ENCODE data around the gene TPO. TPM values are rescaled to one million over a fixed set of nuclear protein-coding genes. Genes with fewer than 3 reads are reported as not detected.

TPO gene
- total RNA-seq, 2 donors from 2014 or later = not detected

GRCh38 chr2:1415501-1415900 is 2.2 kb downstream of the TPO start:
- TF ChIP-seq CTCF (conservative IDR thresholded peaks at IDR 0.05) = no peak
- DNase-seq = peak; percentile 35
- H3K9me3 Mint-ChIP-seq = no peaks in the 10 kb centered on the region
- H3K9ac ChIP-seq (ENCODE audit: extremely low read depth, low read length, poor library complexity, severe bottlenecking) = no peak overlapping the region
- H3K27ac ChIP-seq (ENCODE audit: low read depth, low read length) = no peak overlapping the region
- H3K36me3 Mint-ChIP-seq (ENCODE audit: low read depth) = no peaks in the 10 kb centered on the region
- no peaks in the 10 kb centered on the region for H3K27me3 ChIP-seq (ENCODE audit: control insufficient read depth, insufficient read depth, low read length, poor library complexity, severe bottlenecking)
- H3K27ac Mint-ChIP-seq = peak overlapping the region; percentile 55
- no peak overlapping the region for H3K4me3 Mint-ChIP-seq
- 82 to 86% methylated on average over 4 to 6 of the region's 6 CpGs for WGBS, 2 experiments (ENCODE audit: insufficient coverage in 1 of 2, insufficient read length in 1 of 2)
- H3K4me3 ChIP-seq (ENCODE audit: low read length) = no peak overlapping the region
- peaks cover 4% of the 10 kb centered on the region for H3K27me3 Mint-ChIP-seq (ENCODE audit: insufficient read depth)
- no peaks in the 10 kb centered on the region for H3K36me3 ChIP-seq (ENCODE audit: control insufficient read depth, insufficient read depth, low read length)
- H3K4me1 Mint-ChIP-seq = no peaks in the 10 kb centered on the region
- H3K9me3 ChIP-seq (ENCODE audit: control insufficient read depth, low read length) = no peaks in the 10 kb centered on the region
- H3K4me1 ChIP-seq (ENCODE audit: control insufficient read depth, insufficient read depth, low read length) = no peaks in the 10 kb centered on the region

GRCh38 chr2:1418566-1418965 is 5.3 kb downstream of the TPO start:
- WGBS, 2 experiments (ENCODE audit: insufficient coverage in 1 of 2, insufficient read length in 1 of 2) = 93% methylated on average over 2 of the region's 3 CpGs; no CpG with 5 or more reads in 1 of the 2 experiments

GRCh38 chr2:1420746-1421480 is 7.7 kb downstream of the TPO start:
- Mint-ChIP-seq H3K27ac (no peak overlapping the region), H3K9me3 (no peaks in the 10 kb centered on the region), H3K4me3 (no peak overlapping the region), H3K36me3 (ENCODE audit: low read depth) (no peaks in the 10 kb centered on the region), H3K4me1 (no peaks in the 10 kb centered on the region), H3K27me3 (ENCODE audit: insufficient read depth) (peaks cover 7% of the 10 kb centered on the region)
- Histone ChIP-seq H3K27ac (ENCODE audit: low read depth, low read length) (no peak overlapping the region), H3K9ac (ENCODE audit: extremely low read depth, low read length, poor library complexity, severe bottlenecking) (no peak overlapping the region), H3K4me3 (ENCODE audit: low read length) (no peak overlapping the region), H3K36me3 (ENCODE audit: control insufficient read depth, insufficient read depth, low read length) (no peaks in the 10 kb centered on the region), H3K9me3 (ENCODE audit: control insufficient read depth, low read length) (no peaks in the 10 kb centered on the region), H3K27me3 (ENCODE audit: control insufficient read depth, insufficient read depth, low read length, poor library complexity, severe bottlenecking) (no peaks in the 10 kb centered on the region), H3K4me1 (ENCODE audit: control insufficient read depth, insufficient read depth, low read length) (no peaks in the 10 kb centered on the region)
- no peak for TF ChIP-seq CTCF (conservative IDR thresholded peaks at IDR 0.05)
- WGBS, 2 experiments (ENCODE audit: insufficient coverage in 1 of 2, insufficient read length in 1 of 2) = 92% methylated on average over 17 to 23 of the region's 23 CpGs
- DNase-seq = peak; percentile 24

More at GRCh38 chr2:1418566-1418965, 5.3 kb downstream of the TPO start:
- Histone ChIP-seq H3K27me3 (ENCODE audit: control insufficient read depth, insufficient read depth, low read length, poor library complexity, severe bottlenecking) (no peaks in the 10 kb centered on the region), H3K4me3 (ENCODE audit: low read length) (no peak overlapping the region), H3K4me1 (ENCODE audit: control insufficient read depth, insufficient read depth, low read length) (no peaks in the 10 kb centered on the region), H3K9me3 (ENCODE audit: control insufficient read depth, low read length) (no peaks in the 10 kb centered on the region), H3K36me3 (ENCODE audit: control insufficient read depth, insufficient read depth, low read length) (no peaks in the 10 kb centered on the region), H3K9ac (ENCODE audit: extremely low read depth, low read length, poor library complexity, severe bottlenecking) (no peak overlapping the region), H3K27ac (ENCODE audit: low read depth, low read length) (no peak overlapping the region)
- DNase-seq = peak; percentile 5
- no peak for TF ChIP-seq CTCF (conservative IDR thresholded peaks at IDR 0.05)
- H3K4me1 Mint-ChIP-seq = no peaks in the 10 kb centered on the region
- H3K4me3 Mint-ChIP-seq = no peak overlapping the region
- H3K36me3 Mint-ChIP-seq (ENCODE audit: low read depth) = no peaks in the 10 kb centered on the region
- no peaks in the 10 kb centered on the region for H3K9me3 Mint-ChIP-seq
- no peaks in the 10 kb centered on the region for H3K27me3 Mint-ChIP-seq (ENCODE audit: insufficient read depth)
- H3K27ac Mint-ChIP-seq = no peak overlapping the region
